B cell (primary cell): ENCODE data around the gene PCSK6. TPM values are rescaled to one million over a fixed set of nuclear protein-coding genes. Genes with fewer than 3 reads are reported as not detected.

Experiments used
- ATAC-seq: fragments of 200-7000 bp; cut with Tn5 transposase; one replicate; pipeline ENCODE4 v1.10.0; 2021; ENCODE audit warnings: low read depth, mild to moderate bottlenecking, moderate number of reproducible peaks, moderate library complexity
- CTCF ChIA-PET: fragments of 350-600 bp; sonication (Branson Sonifier 250); formaldehyde crosslinking; loops from one replicate; lab custom pipeline; 2021; ENCODE audit warnings: antibody characterized with exemption, inconsistent platforms; lab: Charles Lee
- POLR2A ChIA-PET: fragments of 350-600 bp; sonication (Branson Sonifier 250); formaldehyde crosslinking; loops from one replicate; lab custom pipeline; 2021; ENCODE audit warnings: antibody characterized with exemption; lab: Charles Lee
- DNase-seq: peaks from one replicate; pipeline ENCODE4 v3.0.0; 2013
- H2AFZ ChIP-seq: 2 replicates; pipeline ENCODE4 v1.6.1; 2012; ENCODE audit warnings: mild to moderate bottlenecking, low read depth, low read length; ENCODE audit not compliant: insufficient read depth, poor library complexity, severe bottlenecking
- H3K27ac ChIP-seq, 2 donors: 1 replicate in 1 of 2; 2 replicates in 1 of 2; pipeline ENCODE4 v1.5.1; 2012 to 2013; ENCODE audit warnings: low read length in 2 of 2, mild to moderate bottlenecking in 2 of 2, moderate library complexity in 1 of 2
- H3K27me3 ChIP-seq, 4 experiments: fragments of 200-600 bp in 1 of 4; sonication (generic) in 1 of 4; replicated peaks in 1 of 4; 1 replicate in 2 of 4; 2 replicates in 2 of 4; pipeline versions ENCODE4 v1.6.1 to v1.7.0; 2013 to 2016; ENCODE audit warnings: low read length in 3 of 4, mild to moderate bottlenecking in 2 of 4, mixed read lengths in 1 of 4, moderate library complexity in 1 of 4; ENCODE audit not compliant: insufficient read depth in 4 of 4, control insufficient read depth in 3 of 4; ENCODE audit errors: control extremely low read depth in 1 of 4
- H3K36me3 ChIP-seq, 2 experiments: replicated peaks in 1 of 2; 1 replicate in 1 of 2; 2 replicates in 1 of 2; pipeline versions ENCODE4 v1.6.1 to v1.7.1; 2013; ENCODE audit warnings: low read length in 1 of 2; ENCODE audit not compliant: insufficient read depth in 2 of 2, control insufficient read depth in 1 of 2; ENCODE audit errors: control extremely low read depth in 1 of 2, extremely low read depth in 1 of 2
- H3K4me1 ChIP-seq, 2 donors: fragments of 200-600 bp in 1 of 2; sonication (generic) in 1 of 2; 1 replicate in 1 of 2; 2 replicates in 1 of 2; pipeline versions ENCODE4 v1.5.1 to v1.6.1; 2013 to 2017; ENCODE audit warnings: low read length in 2 of 2; ENCODE audit not compliant: control insufficient read depth in 2 of 2, insufficient read depth in 2 of 2
- H3K4me2 ChIP-seq: replicated peaks from 2 replicates; pipeline ENCODE3; 2012; ENCODE audit warnings: mild to moderate bottlenecking, low read depth, low read length; ENCODE audit not compliant: poor library complexity, severe bottlenecking
- H3K4me3 ChIP-seq, 5 experiments: fragments of 200-600 bp in 1 of 5; sonication (generic) in 1 of 5; 1 replicate in 3 of 5; 2 replicates in 2 of 5; pipeline versions ENCODE4 v1.5.1 to v1.7.0; 2011 to 2016; ENCODE audit warnings: low read length in 4 of 5, mild to moderate bottlenecking in 4 of 5, low read depth in 2 of 5, control low read depth in 1 of 5, moderate library complexity in 1 of 5; ENCODE audit not compliant: insufficient read depth in 1 of 5; ENCODE audit errors: control extremely low read depth in 1 of 5, extremely low read depth in 1 of 5
- H3K79me2 ChIP-seq: fragments of 200-600 bp; sonication (generic); one replicate; pipeline ENCODE4 v1.6.0; 2016; ENCODE audit warnings: low read length; ENCODE audit not compliant: control insufficient read depth, insufficient read depth
- H3K9ac ChIP-seq: fragments of 200-600 bp; sonication (generic); 2 replicates; pipeline ENCODE4 v1.6.1; 2017; ENCODE audit warnings: mild to moderate bottlenecking, low read length, moderate library complexity
- H3K9me3 ChIP-seq, 3 donors: one replicate each; pipeline versions ENCODE4 v1.6.1 to v1.7.1; 2013; ENCODE audit warnings: low read length in 2 of 3; ENCODE audit not compliant: control insufficient read depth in 2 of 3, insufficient read depth in 1 of 3; ENCODE audit errors: control extremely low read depth in 1 of 3
- H4K20me1 ChIP-seq: 2 replicates; pipeline ENCODE4 v1.6.0; 2012; ENCODE audit warnings: mild to moderate bottlenecking, low read length; ENCODE audit not compliant: insufficient read depth, control insufficient read depth, poor library complexity, severe bottlenecking
- H3K27ac Mint-ChIP-seq: one replicate; pipeline ENCODE4 v1.8.0; 2021; ENCODE audit warnings: mixed read lengths
- H3K27me3 Mint-ChIP-seq: one replicate; pipeline ENCODE4 v1.8.0; 2021; ENCODE audit warnings: mixed read lengths
- H3K4me1 Mint-ChIP-seq: one replicate; pipeline ENCODE4 v1.8.0; 2021; ENCODE audit warnings: mixed read lengths
- H3K4me3 Mint-ChIP-seq: one replicate; pipeline ENCODE4 v1.8.0; 2021; ENCODE audit warnings: mixed read lengths
- H3K9me3 Mint-ChIP-seq: one replicate; pipeline ENCODE4 v1.8.0; 2022; ENCODE audit warnings: mixed read lengths; ENCODE audit not compliant: insufficient read depth
- CTCF ChIP-seq: fragments of 200-600 bp; IDR thresholded peaks from one replicate; pipeline ENCODE4 v1.8.0; 2022; ENCODE audit warnings: antibody characterized with exemption, mild to moderate bottlenecking
- EZH2 ChIP-seq: IDR thresholded peaks from 2 replicates; pipeline ENCODE4 v1.6.1; 2012; ENCODE audit warnings: borderline replicate concordance, low read depth, mild to moderate bottlenecking, moderate library complexity, low read length; ENCODE audit not compliant: insufficient read depth, poor library complexity, severe bottlenecking
- WGBS: methylation state at CpG from one replicate; pipeline ENCODE4 v1.1.5; 2013; ENCODE audit warnings: missing lambda C conversion rate; ENCODE audit not compliant: insufficient coverage; 5-methylcytosine and 5-hydroxymethylcytosine counted together
- intact Hi-C: fragments of 100-400 bp; cut with micrococcal nuclease; formaldehyde crosslinking; loops from one replicate; pipeline ENCODE4 v1.10.0; 2022
- polyA plus RNA-seq: library from polyadenylated mRNA; depleted of rRNA; stranded (reverse); fragments of >200 nt; gene quantifications from 2 replicates; pipeline ENCODE4 v1.2.3, GENCODE V29; 2012
- total RNA-seq, 2 donors: library from RNA; stranded (reverse); fragments of 120-200 nt in 1 of 2; gene quantifications; 1 replicate in 1 of 2; 2 replicates in 1 of 2; pipeline versions ENCODE4 v1.2.3 to v1.2.4, GENCODE V29; 2013 to 2022

The PCSK6 gene
- total and polyA plus RNA-seq, 2 donors (not counting 1 experiment from before 2014, with no cell fraction given) = 0.66 to 1.6 TPM

- no peaks in the 10 kb centered on the region for H3K36me3 ChIP-seq
- intact Hi-C loops = no loop called here
- no peak for ATAC-seq
- H3K27me3 ChIP-seq = no peaks in the 10 kb centered on the region
- DNase-seq = no peak
- no peaks in the 10 kb centered on the region for H3K79me2 ChIP-seq
- no peak overlapping the region for H3K27ac ChIP-seq
- CTCF ChIA-PET = interaction anchor here (0.7 to 2.2 kb wide), 2 partner anchors 334 to 407 kb away, joined by 3 to 5 read pairs; no protein-coding TSS in a partner anchor
- POLR2A ChIA-PET = no interaction called here
- H3K9me3 Mint-ChIP-seq = no peaks in the 10 kb centered on the region
- no peak overlapping the region for H3K4me2 ChIP-seq
- H3K27me3 Mint-ChIP-seq = no peaks in the 10 kb centered on the region
- TF ChIP-seq CTCF = no peak
- no peak for TF ChIP-seq EZH2
- H3K4me1 Mint-ChIP-seq = no peaks in the 10 kb centered on the region
- H3K9ac ChIP-seq = no peak overlapping the region
- no peak overlapping the region for H3K27ac Mint-ChIP-seq
- no peaks in the 10 kb centered on the region for H3K9me3 ChIP-seq
- no peak overlapping the region for H3K4me3 ChIP-seq
- 82% methylated on average over 22 of the region's 24 CpGs for WGBS
- H3K4me1 ChIP-seq = no peaks in the 10 kb centered on the region
- H3K4me3 Mint-ChIP-seq = no peak overlapping the region
- no peak overlapping the region for H2AFZ ChIP-seq
- H4K20me1 ChIP-seq = no peaks in the 10 kb centered on the region
These were observed 182.2 kb downstream of the PCSK6 start for GRCh38 chr15:101307048-101307896.
